ENCODE measurements around the gene MS4A6A.
A peak's percentile ranks its signal among the peaks of the same experiment; 100 is the strongest.
"Not testable (repeated sequence)": the region's sequence is repeated elsewhere in the genome, so short reads cannot be mapped to it uniquely, and the experiment has no call there.

Gene MS4A6A

DNA sequence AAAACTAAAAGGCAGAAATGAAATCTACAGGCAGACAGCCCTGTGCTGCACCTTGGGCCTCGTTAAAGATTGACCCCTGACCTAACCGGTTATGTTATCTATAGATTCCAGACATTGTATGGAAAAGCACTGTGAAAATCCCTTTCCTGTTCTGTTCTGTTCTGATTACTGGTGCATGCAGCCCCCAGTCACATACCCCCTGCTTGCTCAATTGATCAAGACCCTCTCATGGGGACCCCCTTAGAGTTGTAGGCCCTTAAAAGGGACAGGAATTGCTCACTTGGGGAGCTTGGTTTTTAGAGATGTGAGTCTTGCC, 2.6 kb upstream of the MS4A6A start:
- not testable (repeated sequence) for FAIRE-seq; DNase-seq (ENCODE audit: extremely low spot score, insufficient read length, low read depth)

DNA sequence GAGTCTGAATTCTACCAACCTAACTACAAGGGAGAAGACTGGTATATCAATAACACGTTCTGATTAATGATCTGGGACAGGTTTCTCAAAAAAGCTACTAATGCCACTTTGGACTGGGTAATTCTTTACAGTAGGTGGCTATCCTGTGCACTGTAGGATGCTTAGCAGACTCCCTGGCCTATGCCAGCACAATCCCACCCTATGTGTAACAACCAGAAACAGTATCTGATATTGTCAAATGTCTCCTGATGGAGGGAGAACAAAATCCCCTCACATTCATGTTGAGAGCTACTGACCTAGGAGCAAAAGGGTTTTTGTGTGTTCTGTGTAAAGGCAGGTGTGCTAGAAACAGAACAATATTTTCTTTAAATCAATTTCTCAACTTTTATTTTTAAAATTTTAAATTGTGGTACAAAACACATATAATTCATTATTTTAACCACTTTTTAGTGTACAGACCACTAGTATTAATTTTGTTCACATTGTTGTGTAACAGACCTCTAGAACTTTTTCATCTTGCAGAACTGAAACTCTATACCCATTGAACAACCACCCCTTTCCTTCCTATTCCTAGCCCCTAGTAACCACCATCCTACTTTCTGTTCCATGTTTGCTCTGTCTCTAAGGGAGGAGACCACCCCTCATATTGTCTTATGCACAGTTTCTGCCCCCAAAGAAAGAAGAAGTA, 2.1 kb upstream of the MS4A6A start:
- FAIRE-seq (no peak), DNase-seq (ENCODE audit: extremely low spot score, insufficient read length, low read depth) (no peak)

DNA sequence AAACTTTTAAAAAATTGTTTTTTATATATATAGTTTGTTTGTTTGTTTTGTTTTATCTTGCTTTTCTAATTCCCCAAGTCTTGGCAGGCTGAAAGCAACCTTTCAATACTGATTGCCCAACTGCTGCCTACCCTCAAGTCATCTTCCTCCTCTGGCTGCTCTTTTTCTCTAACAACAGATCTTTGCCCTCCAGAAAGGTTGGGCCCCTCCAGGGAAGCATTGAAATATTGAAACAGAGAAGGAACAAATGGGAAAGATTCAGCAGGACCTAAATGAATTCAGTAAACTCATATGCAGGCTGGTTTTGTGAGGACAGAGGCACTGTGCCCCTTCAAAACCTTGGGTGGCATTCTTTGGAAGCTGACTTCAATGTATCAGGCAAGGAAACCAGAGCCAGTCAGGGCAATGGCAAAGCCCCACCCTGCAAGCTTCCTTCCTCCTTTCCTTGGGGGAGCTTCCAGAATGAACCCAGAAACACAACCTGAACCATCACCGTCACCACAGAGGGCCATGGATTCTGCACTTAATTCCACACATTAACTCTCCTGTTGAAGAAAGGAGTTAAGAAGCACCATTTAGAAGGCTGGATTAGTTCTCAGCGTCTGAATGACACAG, 815 bp upstream of the MS4A6A start:
- FAIRE-seq (no peak), DNase-seq (ENCODE audit: extremely low spot score, insufficient read length, low read depth) (no peak)

DNA sequence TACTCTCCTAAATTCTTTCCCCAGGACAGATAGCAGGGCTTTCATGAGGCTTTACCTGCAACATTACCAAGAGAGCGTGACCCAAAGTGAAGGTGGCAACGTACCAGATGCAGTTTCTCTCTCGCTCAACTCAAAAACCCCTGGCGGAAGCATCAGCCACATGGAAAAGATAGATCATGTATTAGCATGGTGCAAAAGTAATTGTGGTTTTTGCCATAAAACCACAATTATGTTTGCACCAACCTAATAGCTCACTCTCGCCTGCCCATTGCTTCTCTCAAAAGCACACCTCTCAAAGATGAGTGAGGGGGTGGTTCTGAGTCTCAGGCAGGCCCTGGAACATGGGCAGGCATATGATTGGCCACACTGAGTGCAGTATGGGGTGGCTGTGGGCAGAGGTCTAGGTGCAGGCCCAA, 7.0 kb downstream of the MS4A6A start:
- peak; percentile 9 for DNase-seq (ENCODE audit: extremely low spot score, insufficient read length, low read depth)
- FAIRE-seq: peak; percentile 49

DNA sequence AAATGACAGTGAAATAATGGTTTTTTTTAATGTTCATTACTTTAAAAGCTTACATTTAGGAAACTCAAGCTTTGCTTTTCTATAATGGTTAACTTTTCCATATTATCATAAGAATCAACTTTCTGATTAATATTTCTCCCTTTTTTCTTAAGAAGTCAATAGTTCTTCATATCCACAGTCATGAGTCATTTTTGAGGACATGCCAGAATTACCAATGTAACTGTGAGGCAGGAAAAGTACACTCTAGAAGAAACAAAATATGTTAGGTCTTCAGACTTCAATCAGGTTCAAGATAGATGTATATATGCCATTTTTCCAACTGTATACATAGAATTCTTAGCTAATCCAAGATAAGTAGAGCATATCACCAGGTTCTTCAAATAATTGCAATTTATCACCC, 10.9 kb downstream of the MS4A6A start:
- DNase-seq (ENCODE audit: extremely low spot score, insufficient read length, low read depth) (no peak), FAIRE-seq (no peak)

DNA sequence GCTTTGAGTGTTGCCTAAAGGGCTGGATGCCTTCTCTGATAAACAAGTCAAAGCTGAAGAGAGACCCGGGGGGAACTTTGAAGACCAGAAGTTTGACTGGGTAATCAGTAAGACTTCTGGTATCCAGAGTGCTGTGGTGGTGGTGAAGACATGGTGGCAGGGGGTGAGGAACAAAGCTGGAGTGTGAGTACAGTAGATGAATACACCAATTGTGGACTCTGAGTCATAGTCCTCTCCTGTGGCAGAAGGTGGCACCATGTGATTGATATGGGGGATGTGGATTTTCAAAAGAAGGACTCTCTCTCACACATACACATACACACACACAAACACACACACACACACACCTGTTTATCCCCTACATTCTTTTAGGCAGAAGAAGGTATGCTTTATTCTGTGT, 12.3 kb downstream of the MS4A6A start:
- FAIRE-seq: no peak
- no peak for DNase-seq (ENCODE audit: extremely low spot score, insufficient read length, low read depth)

DNA sequence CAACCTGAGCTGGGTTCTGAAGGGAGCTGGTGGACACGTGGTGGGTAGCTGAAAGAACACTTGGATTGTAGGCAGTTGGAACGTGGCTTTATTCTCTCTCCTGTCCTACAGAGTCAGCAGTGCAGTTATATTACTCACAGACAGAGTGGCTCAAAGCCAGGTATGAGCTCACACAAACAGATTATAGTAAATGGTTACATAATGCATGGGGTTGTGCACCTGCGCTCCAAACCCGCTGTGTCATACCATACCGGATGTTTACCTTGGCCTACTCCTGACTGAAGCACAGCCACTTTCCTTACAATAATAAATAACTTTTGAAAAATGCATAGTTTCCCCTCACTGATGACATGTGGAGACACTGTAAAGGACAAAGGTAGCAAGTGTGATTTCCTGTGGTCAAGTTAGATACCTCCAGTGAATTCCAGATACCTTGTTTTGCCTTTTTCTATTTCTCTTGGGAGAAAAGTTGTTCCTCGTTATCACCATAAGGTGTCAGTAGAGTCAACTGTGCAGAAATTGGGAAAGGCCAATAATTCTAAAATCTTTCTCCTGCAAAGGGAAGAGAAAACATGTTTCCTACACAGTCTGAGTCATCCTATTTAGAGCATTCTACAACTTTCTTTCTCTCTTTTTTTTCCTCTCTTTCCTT, 13.5 kb downstream of the MS4A6A start:
- DNase-seq (ENCODE audit: extremely low spot score, insufficient read length, low read depth): no peak
- FAIRE-seq: peak; percentile 15

DNA sequence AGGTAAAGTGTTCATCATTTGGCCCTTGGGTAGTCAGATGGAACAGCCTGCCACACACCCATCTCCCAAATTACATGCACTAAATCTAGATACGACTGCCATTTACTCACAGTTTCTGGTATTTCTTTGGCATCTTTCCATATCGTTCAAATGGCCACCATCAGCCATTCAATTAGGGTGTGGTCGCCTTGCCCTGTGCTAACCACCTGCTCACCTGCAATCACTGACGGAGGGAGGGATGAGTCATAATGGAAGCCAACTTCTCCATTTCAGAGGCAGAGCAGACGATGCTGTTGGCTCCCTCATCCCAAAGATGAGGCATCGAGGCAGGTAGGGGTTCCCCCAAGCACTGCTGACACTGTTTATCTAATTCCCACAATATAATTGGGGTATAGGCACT, 14.6 kb downstream of the MS4A6A start:
- DNase-seq (ENCODE audit: extremely low spot score, insufficient read length, low read depth) (no peak), FAIRE-seq (no peak)

DNA sequence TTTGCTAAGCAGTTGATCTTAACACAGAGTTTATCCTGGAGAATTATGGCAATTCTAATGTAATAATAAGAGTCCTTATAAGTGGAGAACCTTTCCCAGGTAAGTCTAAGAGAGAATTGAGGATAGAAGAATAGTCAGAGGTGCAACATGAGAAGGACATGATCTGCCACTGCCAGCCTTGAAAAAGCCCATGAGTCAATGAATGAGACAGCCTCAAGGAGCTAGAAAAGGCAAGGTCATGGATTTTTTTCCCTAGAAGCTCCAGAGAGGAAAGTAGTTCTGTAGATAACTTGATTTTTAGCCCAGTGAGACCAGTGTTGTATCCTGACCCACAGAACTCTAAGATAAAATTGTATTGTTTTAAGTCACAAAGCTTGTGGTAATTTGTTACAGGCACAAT, 16.9 kb downstream of the MS4A6A start:
- no peak for DNase-seq (ENCODE audit: extremely low spot score, insufficient read length, low read depth)
- no peak for FAIRE-seq

DNA sequence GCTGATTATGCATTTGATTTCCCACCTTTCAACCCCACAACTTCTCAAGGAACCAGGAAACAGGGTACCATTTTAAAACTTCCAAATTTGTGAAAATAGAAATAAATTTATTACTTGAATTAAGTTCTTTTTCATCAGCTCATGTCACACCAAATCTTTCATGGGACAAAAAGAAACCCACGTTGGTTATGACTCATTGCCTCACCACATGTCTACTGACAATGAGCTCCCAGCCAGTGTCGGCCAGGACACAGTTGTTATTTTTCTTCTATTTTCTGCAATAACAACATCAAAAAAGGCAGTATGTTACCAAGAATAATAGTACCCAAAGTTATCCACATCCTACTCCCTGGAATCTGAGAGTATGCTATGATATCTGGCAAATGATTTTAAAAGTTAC, 17.3 kb downstream of the MS4A6A start:
- DNase-seq (ENCODE audit: extremely low spot score, insufficient read length, low read depth) (no peak), FAIRE-seq (no peak)

DNA sequence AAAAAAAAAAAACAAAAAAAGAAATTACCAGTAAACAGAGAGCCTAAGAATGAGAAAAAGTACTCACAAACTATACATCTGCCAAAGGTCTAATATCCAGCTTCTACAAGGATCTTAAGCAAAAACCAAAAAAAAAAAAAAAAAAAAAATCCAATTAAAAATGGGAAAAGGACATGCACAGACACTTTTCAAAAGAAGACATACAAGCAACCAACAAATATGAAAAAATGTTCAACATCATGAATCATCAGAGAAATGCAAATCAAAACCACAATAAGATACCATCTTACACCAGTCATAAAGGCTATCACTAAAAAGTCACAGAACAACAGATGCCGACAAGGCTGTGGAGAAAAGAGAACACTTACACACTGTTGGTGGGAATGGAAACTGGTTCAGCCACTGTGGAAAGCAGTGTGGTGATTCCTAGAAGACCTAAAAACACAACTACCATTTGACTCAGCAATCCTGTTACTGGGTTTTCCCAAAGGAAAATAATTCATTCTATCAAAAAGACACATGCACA, 18.3 kb downstream of the MS4A6A start:
- FAIRE-seq (no peak), DNase-seq (ENCODE audit: extremely low spot score, insufficient read length, low read depth) (no peak)

DNA sequence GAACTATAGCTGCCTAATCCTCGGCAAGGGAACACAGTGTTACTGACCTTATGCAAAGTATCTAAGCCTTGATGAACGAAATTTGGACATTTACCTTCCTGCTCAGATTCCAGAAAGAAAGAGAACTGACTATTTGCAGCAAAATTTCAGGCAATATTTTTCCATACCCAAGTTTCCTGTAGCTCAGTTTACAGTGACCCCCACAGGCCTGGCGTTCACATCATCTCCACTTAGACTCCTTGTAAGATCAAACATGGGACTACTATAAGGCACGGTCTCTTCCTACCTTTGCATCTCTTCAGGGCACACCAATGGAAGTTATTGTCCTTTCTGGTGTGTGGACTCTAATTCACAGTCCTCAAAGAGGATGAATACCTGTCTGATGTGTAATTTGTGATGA, 21.1 kb downstream of the MS4A6A start:
- FAIRE-seq: no peak
- no peak for DNase-seq (ENCODE audit: extremely low spot score, insufficient read length, low read depth)

DNA sequence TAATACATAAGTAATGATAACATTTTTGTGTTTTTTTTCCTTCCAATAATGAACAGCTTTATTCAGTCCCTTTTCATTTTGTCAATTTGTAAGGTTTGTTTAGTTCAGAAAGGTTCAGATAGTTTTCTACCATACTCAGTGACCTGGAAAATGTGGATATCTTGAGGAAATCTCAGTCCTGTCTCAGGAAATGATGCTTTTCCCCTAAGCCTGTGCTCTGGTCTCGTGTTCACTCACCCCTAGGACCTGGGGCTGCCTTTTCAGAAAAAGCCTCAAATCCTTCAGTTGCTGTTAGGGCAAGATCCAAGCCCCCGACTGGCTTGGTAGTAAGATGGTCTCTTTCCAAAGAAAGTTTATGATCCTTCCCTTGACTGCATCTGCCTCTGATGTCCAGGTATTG, 21.8 kb downstream of the MS4A6A start:
- FAIRE-seq: no peak
- DNase-seq (ENCODE audit: extremely low spot score, insufficient read length, low read depth): no peak

DNA sequence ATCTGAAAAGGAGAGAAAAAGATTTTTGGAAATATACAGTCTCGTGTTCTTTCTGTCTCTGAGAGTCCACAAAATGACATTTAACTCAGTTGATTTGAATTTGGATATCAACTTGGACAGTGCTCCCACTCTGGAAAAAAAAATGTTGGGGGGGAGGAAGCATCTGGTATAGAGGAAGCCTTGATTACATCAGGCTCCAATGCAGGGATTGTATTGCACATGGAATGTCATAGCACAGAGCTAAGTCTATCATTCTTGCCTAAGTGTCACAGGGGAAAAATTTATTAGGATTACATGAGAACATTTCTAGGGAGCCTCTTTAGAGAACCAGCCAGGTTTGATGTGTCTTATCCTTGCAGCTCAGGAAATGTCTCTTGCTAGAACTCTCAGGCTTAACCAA, 23.0 kb downstream of the MS4A6A start:
- no peak for FAIRE-seq
- DNase-seq (ENCODE audit: extremely low spot score, insufficient read length, low read depth): no peak

DNA sequence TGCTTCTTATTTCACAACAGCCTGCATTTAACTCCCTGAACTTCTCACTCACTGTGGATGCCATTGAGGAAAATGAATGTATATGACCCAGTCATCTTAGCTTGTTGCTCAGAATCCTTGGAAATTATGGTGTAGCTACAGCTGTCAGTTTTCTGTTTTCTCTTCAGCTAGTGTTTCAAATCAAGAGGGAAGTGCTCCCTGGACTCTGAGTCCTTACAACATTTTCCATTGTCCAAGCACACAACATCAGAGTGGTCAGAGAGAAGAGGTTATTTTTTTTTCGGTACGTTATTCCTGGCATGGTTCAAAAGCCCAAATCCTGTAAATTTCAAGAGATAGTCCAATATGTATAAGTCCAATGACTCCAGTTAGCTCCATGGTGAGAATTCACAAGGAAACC, 23.6 kb downstream of the MS4A6A start:
- FAIRE-seq (no peak), DNase-seq (ENCODE audit: extremely low spot score, insufficient read length, low read depth) (no peak)

DNA sequence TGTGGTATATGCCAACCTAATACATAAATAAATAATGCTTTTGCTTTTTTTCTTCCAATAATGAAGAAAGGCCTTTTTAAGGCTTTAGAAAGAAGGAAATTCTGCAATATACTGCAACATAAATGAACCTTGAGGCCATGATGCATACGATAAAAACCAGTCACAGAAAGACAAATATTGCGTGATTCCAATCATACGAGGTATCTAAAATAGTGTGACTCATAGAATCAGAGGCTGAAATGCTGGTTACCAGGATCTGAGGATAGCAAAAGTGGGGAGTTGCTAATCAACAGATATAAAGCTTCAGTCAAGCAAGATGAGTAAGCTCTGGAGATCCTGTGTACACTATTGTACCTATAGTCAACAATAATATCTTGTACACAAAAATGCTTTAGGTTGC, 24.2 kb downstream of the MS4A6A start:
- no peak for DNase-seq (ENCODE audit: extremely low spot score, insufficient read length, low read depth)
- FAIRE-seq: no peak

DNA sequence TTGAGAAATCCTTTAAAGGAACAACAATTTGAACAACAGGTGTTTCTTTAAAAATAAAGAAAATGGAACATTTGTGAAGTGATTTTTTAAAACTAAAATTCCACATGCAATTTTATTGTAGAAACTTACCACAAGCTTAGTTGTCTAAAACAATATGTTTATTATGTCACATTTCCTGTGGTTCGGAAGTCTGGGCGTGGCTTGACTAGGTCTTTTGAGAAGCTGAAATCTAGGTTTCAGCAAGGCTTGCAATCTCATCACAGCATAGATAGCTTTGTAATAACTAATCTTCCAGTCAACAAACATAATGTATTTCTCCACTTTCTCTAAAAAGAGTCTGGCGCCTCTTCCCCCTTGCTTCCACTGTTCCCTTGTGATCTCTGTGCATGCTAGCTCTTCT, 27.0 kb downstream of the MS4A6A start:
- DNase-seq (ENCODE audit: extremely low spot score, insufficient read length, low read depth) (no peak), FAIRE-seq (no peak)

DNA sequence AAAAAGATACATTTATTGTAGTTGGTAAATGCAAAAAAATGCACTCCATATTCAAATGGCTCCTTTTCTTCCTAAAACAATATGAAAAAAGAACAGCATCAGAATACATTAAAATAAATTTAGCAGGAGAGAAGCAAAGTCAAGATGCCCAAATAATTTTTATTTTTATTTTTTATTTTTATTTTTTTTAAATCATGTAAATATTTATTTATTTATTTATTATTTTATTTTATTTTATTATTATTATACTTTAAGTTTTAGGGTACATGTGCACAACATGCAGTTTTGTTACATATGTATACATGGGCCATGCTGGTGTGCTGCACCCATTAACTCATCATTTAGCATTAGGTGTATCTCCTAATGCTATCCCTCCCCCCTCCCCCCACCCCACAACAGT, 30.2 kb downstream of the MS4A6A start:
- not testable (repeated sequence) for DNase-seq (ENCODE audit: extremely low spot score, insufficient read length, low read depth); FAIRE-seq

DNA sequence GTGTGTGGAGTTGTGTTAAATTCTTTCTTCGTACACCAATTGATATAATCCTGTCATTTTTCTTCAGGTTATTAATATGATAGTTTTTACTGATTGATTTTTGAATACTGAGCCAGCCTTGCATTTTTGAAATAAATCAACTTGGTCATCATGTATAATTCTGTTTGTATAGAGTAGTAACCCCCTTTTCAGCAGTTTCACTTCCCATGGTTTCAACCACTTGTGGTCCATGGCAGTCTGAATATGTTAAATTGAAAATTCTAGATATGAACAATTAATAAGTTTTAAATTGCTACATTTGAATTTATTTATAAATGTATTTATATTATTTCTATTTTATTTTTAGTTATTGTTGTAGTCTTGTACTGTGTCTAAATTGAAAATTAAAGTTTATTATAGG, 32.6 kb downstream of the MS4A6A start:
- no peak for FAIRE-seq
- DNase-seq (ENCODE audit: extremely low spot score, insufficient read length, low read depth): no peak

DNA sequence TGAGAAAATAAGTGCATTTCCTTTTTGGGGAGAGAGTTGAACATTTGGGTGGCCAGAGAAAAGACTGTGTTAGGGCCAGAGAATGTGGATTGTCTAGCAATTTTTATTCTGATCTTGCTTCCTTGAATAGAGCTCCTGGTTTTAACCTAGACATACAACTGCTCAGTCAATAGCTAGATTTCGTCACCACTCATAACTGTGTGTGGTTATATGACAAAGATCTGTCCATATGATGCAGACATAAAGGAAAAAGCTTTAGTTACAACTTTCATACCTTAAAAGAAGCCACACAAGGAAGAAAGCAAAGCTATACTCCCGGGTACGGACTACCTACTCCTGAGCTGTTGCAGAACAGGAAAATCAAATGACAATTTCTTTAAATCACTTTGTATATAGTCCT, 37.2 kb downstream of the MS4A6A start:
- FAIRE-seq (no peak), DNase-seq (ENCODE audit: extremely low spot score, insufficient read length, low read depth) (no peak)

DNA sequence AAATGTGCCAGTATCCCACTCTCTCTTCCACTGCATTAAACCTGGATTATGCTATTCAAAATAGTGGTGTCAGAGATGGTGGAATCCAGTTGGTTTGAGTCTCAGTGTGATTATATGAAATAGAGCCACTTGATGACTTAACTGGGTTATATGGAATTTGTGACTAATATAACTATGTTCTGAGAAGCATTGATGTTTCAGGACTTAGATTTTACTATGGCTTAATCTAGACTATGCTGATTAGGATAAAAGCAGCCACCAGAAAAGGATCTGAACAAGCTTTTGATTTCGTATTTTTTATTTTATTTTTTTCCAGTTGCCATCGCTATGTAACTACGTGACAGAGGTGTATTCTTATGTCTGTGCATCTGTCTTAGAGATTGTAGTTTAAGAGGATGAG, 39.1 kb downstream of the MS4A6A start:
- FAIRE-seq: no peak
- DNase-seq (ENCODE audit: extremely low spot score, insufficient read length, low read depth): no peak

DNA sequence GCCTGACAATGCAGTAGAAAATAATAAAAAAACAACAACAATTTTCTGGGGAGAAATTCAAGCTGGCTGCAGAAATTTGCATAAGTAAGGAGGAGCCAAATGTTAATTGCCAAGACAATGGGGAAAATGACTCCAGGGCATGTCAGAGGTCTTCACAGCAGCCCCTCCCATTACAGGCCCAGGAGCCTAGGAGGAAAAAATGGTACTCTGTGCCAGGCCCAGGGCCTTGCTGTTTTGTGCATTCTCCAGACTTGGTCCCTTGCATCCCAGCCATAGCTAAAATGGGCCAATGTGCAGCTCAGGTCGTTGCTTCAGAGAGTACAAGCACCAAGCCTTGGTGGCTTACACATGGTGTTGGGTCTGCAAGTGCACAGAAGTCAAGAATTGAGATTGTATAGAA, 49.0 kb downstream of the MS4A6A start:
- FAIRE-seq (no peak), DNase-seq (ENCODE audit: extremely low spot score, insufficient read length, low read depth) (no peak)

Measured in GM18507 (cell line).